ENCODE data around the gene KCNJ10. TPM values are rescaled to one million over a fixed set of nuclear protein-coding genes. Genes with fewer than 3 reads are reported as not detected.
A peak's percentile ranks its signal among the peaks of the same experiment; 100 is the strongest.

KCNJ10 gene
- total RNA-seq, 1 donor from 2014 or later = not detected

- Histone ChIP-seq H3K27ac (no peak overlapping the region), H3K4me3 (no peak overlapping the region), H3K9me3 (no peaks in the 10 kb centered on the region), H3K36me3 (no peaks in the 10 kb centered on the region), H3K4me1 (peaks cover 4% of the 10 kb centered on the region), H3K27me3 (peaks cover 6% of the 10 kb centered on the region)
- intact Hi-C loops (cut with DNase I) = no loop called here
- TF ChIP-seq, protein P1, sequence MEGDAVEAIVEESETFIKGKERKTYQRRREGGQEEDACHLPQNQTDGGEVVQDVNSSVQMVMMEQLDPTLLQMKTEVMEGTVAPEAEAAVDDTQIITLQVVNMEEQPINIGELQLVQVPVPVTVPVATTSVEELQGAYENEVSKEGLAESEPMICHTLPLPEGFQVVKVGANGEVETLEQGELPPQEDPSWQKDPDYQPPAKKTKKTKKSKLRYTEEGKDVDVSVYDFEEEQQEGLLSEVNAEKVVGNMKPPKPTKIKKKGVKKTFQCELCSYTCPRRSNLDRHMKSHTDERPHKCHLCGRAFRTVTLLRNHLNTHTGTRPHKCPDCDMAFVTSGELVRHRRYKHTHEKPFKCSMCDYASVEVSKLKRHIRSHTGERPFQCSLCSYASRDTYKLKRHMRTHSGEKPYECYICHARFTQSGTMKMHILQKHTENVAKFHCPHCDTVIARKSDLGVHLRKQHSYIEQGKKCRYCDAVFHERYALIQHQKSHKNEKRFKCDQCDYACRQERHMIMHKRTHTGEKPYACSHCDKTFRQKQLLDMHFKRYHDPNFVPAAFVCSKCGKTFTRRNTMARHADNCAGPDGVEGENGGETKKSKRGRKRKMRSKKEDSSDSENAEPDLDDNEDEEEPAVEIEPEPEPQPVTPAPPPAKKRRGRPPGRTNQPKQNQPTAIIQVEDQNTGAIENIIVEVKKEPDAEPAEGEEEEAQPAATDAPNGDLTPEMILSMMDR (IDR thresholded peaks at IDR 0.05) = no peak
- DNase-seq = no peak
- ATAC-seq = peak; percentile 98
Measured at GRCh38 chr1:159996653-159997052, 73.3 kb downstream of the KCNJ10 start.

DNA sequence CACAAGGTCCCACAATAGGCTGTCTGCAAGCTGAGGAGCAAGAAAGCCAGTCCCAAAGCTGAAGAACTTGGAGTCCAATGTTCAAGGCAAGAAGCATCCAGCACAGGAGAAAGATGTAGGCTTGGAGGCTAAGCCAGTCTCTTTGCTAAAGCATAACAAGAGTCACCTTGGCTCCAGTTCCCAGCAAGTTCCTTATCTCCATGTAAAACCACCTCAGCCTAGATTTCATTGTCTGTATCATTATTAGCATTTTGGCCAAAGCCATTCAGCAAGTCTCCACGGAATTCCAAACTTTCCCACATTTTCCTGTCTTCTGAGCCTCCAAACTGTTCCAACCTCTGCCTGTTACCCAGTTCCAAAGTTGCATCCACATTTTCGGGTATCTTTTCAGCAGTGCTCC is 75.1 kb downstream of the KCNJ10 start:
- no peaks in the 10 kb centered on the region for H3K27me3 ChIP-seq
- H3K27ac ChIP-seq = no peak overlapping the region
- ATAC-seq = no peak
- no peak for DNase-seq
- H3K4me1 ChIP-seq = peaks cover 10% of the 10 kb centered on the region
- intact Hi-C loops (cut with DNase I) = no loop called here
- H3K9me3 ChIP-seq = no peaks in the 10 kb centered on the region
- TF ChIP-seq, protein P1 (IDR thresholded peaks at IDR 0.05) = no peak
- no peaks in the 10 kb centered on the region for H3K36me3 ChIP-seq
- no peak overlapping the region for H3K4me3 ChIP-seq

DNA sequence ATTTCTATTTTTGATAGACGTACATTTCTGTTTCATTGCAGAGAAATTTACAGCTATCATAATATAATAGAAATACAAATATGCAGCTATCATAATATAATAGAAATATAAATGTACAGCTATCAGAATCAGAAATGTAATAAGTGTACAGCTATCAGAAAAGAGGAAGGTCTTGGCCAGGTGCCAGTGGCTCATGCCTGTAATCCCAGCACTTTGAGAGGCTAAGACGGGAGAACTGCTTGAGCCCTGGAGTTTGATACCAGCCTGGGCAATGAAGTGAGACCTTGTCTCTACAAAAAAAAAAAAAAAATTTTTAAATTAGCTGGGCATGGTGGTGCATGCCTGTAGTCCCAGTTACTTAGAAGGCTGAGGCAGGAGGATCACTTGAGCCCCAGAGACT is 76.0 kb downstream of the KCNJ10 start:
- intact Hi-C loops (cut with DNase I) = no loop called here
- DNase-seq = no peak

GRCh38 chr1:159992161-159992560 is 77.8 kb downstream of the KCNJ10 start:
- ATAC-seq (peak; percentile 25), DNase-seq (no peak)
- peak overlapping the region; percentile 43 for H3K27ac ChIP-seq
- no peaks in the 10 kb centered on the region for H3K9me3 ChIP-seq
- TF ChIP-seq, protein P1 (IDR thresholded peaks at IDR 0.05) = no peak
- H3K4me1 ChIP-seq = peaks cover 10% of the 10 kb centered on the region
- H3K4me3 ChIP-seq = no peak overlapping the region
- intact Hi-C loops (cut with DNase I) = no loop called here
- H3K36me3 ChIP-seq = no peaks in the 10 kb centered on the region
- peaks cover 8% of the 10 kb centered on the region for H3K27me3 ChIP-seq

More for the DNA sequence above, 76.0 kb downstream of the KCNJ10 start:
- Histone ChIP-seq H3K4me3 (no peak overlapping the region), H3K4me1 (peaks cover 10% of the 10 kb centered on the region), H3K27ac (no peak overlapping the region), H3K9me3 (no peaks in the 10 kb centered on the region), H3K27me3 (peaks cover 4% of the 10 kb centered on the region), H3K36me3 (no peaks in the 10 kb centered on the region)
- no peak for ATAC-seq
- TF ChIP-seq, protein P1 (IDR thresholded peaks at IDR 0.05) = no peak

DNA sequence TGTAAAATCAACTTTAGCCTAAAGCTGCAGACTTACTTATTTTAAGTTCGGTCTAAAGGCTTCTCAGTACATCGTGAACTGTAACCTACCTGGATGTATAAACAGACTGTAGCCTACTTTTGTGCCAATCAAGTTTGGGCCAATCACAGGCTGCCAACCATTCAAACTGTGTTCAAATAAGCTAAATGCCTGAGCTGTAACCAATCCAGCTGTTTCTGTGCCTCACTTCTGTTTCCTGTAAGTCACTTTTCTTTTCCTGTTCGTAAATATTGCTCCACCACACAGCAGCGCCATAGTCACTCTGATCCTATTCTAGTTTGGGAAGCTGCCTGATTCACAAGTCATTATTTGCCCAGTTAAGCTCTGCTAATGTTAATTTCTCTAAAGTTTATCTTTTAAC is 78.4 kb downstream of the KCNJ10 start:
- Histone ChIP-seq H3K27me3 (peaks cover 8% of the 10 kb centered on the region), H3K36me3 (no peaks in the 10 kb centered on the region), H3K9me3 (no peaks in the 10 kb centered on the region), H3K4me1 (peaks cover 10% of the 10 kb centered on the region), H3K27ac (peak overlapping the region; percentile 43), H3K4me3 (no peak overlapping the region)
- TF ChIP-seq, protein P1 (IDR thresholded peaks at IDR 0.05) = no peak
- ATAC-seq = peak; percentile 85
- DNase-seq = no peak
- intact Hi-C loops (cut with DNase I) = no loop called here

- no peak for ATAC-seq
- H3K4me1 ChIP-seq = peaks cover 10% of the 10 kb centered on the region
- no peaks in the 10 kb centered on the region for H3K9me3 ChIP-seq
- H3K27ac ChIP-seq = no peak overlapping the region
- no peak overlapping the region for H3K4me3 ChIP-seq
- H3K27me3 ChIP-seq = peaks cover 8% of the 10 kb centered on the region
- TF ChIP-seq, protein P1 (IDR thresholded peaks at IDR 0.05) = no peak
- no peaks in the 10 kb centered on the region for H3K36me3 ChIP-seq
- DNase-seq = no peak
- intact Hi-C loops (cut with DNase I) = no loop called here
Measured at GRCh38 chr1:159990005-159990404, 80.0 kb downstream of the KCNJ10 start.
